HG02973 (cell line): ENCODE data around the gene RBMS3.
"Not testable (repeated sequence)": the region's sequence is repeated elsewhere in the genome, so short reads cannot be mapped to it uniquely, and the experiment has no call there.

Experiments used
- ATAC-seq: cut with Tn5 transposase; IDR thresholded peaks from one replicate; pipeline ENCODE4 v1.9.1; 2021; ENCODE audit warnings: moderate library complexity; ENCODE audit not compliant: unreplicated experiment

RBMS3 gene

GRCh38 chr3:29649815-29650547, 369.1 kb downstream of the RBMS3 start:
- peak; percentile 71 for ATAC-seq

- ATAC-seq, result no peak
These were observed 372.8 kb downstream of the RBMS3 start for GRCh38 chr3:29653680-29654079.

GRCh38 chr3:29655015-29655747, 374.3 kb downstream of the RBMS3 start:
- no peak for ATAC-seq

GRCh38 chr3:29665688-29666087, 384.8 kb downstream of the RBMS3 start:
- no peak for ATAC-seq

GRCh38 chr3:29668233-29668632, 387.4 kb downstream of the RBMS3 start:
- ATAC-seq, result no peak

- ATAC-seq, result no peak
These were observed 387.9 kb downstream of the RBMS3 start for GRCh38 chr3:29668728-29669127.

GRCh38 chr3:29670476-29670875, 389.6 kb downstream of the RBMS3 start:
- not testable (repeated sequence) for ATAC-seq

- ATAC-seq, result no peak
These were observed 396.6 kb downstream of the RBMS3 start for GRCh38 chr3:29677421-29677820.

- ATAC-seq, result no peak
These were observed 399.1 kb downstream of the RBMS3 start for GRCh38 chr3:29679944-29680343.

GRCh38 chr3:29683018-29683993, 402.4 kb downstream of the RBMS3 start:
- ATAC-seq, result peak; percentile 55

GRCh38 chr3:29686889-29687592, 406.2 kb downstream of the RBMS3 start:
- peak; percentile 96 for ATAC-seq

- ATAC-seq, result no peak
These were observed 409.9 kb downstream of the RBMS3 start for GRCh38 chr3:29690686-29691353.

GRCh38 chr3:29693863-29694262, 413.0 kb downstream of the RBMS3 start:
- ATAC-seq, result no peak

- ATAC-seq, result no peak
These were observed 413.5 kb downstream of the RBMS3 start for GRCh38 chr3:29694331-29694730.

- no peak for ATAC-seq
These were observed 413.9 kb downstream of the RBMS3 start for GRCh38 chr3:29694783-29695182.

GRCh38 chr3:29695201-29695600, 414.3 kb downstream of the RBMS3 start:
- ATAC-seq, result no peak

- no peak for ATAC-seq
These were observed 414.9 kb downstream of the RBMS3 start for GRCh38 chr3:29695643-29696198.

GRCh38 chr3:29696311-29696710, 415.4 kb downstream of the RBMS3 start:
- no peak for ATAC-seq

GRCh38 chr3:29697989-29698388, 417.1 kb downstream of the RBMS3 start:
- no peak for ATAC-seq

- no peak for ATAC-seq
These were observed 419.4 kb downstream of the RBMS3 start for GRCh38 chr3:29700256-29700655.
